Eye (tissue), 1 donor: ENCODE measurements around the gene EFCAB8.

ENCODE experiments used
- DNase-seq: peaks from one replicate; pipeline ENCODE4 v3.0.0-alpha.2; 2015

The EFCAB8 gene

DNA sequence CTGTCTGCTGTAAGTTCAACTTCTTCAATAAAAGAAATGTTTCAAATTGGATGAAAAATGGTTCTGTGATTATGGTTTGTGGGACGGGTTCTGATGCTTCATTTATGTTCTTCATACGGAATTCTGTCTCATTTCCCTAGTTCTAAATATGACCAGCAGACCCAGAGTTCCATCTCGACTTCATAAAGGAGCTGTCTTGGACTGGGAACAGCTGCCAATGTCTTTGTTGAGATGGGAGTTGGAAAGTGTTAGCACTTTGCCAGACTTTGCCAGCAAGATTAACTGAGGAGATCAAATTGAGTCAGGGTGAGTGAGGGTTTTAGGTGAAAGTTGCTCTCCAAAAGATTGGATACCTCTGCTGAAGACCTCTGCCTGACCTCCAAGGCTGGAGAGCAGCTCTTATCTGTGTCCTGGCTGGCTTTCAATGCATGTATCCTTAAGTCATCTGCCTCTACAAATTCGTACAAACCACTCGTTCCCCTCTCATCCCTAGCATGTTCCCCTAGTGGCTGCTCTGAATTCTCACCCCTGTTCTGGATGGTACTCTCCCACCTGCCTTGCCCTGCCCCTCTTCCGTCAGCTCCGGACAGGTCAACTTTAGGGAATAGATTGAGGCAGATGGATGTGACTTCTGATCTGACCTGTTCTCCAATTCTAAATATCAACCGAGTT is at the start of gene EFCAB8:
Gene EFCAB8 (plus strand): TSS at position 223 of the 672 bp plus-strand sequence. CDS start 4,870 bp downstream, outside the sequence.
- DNase-seq = no peak

GRCh38 chr20:32809907-32810306 is 48.8 kb upstream of the EFCAB8 start:
- DNase-seq = no peak

DNA sequence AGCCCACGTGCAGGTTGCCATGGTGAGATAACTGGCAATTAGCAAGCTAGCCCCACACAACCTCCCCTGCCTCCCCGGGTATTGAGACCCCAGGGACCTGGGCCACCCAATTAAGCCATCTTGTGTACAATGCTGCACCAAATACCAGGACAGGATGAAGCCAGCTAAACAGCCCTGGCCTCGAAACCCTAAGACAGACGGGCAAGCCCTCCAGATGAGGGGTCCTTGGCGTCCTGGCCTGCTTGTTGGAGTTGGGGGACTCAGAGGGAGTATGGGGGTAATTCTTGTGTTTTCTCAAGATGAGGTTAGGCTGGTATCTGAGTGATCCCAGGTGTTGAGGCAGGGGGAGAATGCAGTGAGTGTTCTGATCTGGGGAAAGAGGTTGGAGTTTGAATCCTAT is 47.8 kb upstream of the EFCAB8 start:
- no peak for DNase-seq

DNA sequence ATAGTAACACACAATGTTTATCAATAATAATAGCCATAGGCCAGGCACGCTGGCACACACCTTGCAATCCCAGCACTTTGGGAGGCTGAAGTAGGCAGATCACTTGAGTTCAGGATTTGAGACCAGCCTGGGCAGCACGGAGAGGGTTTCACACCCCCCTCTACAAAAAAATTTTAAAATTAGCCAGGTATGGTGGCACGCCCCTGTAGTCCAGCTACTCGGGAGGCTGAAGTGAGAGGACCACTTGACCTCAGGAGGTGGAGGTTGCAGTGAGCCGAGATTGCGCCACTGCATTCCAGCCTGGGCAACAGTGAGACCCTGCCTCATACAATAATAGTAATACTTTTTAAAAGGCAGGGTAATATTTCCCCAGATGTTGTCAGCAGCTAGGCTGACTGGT is 46.8 kb upstream of the EFCAB8 start:
- no peak for DNase-seq

DNA sequence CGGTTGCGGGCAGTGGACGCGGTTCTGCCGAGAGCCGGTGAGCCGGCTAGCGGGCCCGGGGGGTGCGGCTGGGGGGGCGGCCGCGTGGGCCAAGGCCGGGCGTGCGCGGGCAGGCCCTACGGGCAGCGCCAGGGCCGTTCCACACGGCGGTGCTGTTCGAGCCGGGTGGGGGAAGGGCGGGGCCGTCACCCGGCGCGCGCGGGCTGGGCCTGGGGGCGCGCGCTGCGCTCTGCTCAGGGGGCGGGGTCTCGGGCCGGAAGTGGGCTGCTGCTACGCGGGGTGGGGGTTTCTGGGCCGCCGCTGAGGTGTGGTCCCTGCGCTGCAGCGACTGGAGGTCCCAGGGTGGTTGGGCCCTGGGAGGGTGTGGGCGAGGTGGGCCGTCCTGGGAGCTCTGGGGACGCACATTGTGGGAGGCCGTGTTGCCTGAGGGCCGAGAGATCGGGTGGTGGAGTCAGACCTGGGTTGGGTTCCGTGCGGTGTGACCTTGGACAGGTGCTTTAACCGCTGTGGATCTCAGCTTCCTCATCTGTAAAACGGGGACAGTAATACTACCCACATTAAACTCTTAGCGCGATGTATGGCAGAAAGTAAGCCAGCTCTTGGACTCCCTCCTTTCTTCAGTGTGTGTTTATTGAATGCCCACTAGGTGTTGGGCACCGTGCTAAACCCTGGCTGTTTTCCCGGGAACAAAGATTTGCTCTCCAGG is 38.6 kb upstream of the EFCAB8 start:
- DNase-seq = peak; percentile 92

DNA sequence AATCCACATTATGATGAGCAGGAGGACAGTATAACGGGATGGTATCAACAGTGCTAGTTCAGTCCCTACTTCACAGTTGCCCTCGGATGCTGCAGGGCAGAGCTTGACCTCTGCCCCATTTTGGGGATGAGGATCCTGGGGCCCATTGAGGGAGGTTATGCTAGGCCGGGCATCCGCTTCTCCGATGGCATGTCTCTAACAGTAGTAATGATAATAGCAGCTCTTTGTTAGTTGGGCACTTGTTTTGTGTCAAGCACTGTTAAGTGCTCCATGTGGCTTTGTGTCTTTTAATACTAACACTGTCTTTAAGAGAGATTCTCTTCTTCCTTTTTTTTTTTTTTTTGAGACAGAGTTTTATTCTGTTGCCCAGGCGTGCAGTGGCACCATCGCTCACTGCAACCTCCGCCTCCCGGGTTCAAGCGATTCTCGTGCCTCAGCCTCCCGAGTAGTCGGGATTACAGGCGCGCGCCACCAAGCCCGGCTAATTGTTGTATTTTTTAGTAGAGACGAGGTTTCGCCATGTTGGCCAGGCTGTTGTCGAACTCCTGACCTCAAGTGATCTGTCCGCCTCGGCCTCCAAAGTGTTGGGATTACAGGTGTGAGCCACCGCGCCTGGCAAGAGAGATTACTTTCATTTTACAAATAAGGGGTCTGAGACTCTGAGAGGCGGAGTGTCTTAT is 37.9 kb upstream of the EFCAB8 start:
- DNase-seq = no peak

- DNase-seq = no peak
Observed at GRCh38 chr20:32822225-32822624, 36.5 kb upstream of the EFCAB8 start.

- DNase-seq = no peak
Observed at GRCh38 chr20:32823078-32823477, 35.6 kb upstream of the EFCAB8 start.

DNA sequence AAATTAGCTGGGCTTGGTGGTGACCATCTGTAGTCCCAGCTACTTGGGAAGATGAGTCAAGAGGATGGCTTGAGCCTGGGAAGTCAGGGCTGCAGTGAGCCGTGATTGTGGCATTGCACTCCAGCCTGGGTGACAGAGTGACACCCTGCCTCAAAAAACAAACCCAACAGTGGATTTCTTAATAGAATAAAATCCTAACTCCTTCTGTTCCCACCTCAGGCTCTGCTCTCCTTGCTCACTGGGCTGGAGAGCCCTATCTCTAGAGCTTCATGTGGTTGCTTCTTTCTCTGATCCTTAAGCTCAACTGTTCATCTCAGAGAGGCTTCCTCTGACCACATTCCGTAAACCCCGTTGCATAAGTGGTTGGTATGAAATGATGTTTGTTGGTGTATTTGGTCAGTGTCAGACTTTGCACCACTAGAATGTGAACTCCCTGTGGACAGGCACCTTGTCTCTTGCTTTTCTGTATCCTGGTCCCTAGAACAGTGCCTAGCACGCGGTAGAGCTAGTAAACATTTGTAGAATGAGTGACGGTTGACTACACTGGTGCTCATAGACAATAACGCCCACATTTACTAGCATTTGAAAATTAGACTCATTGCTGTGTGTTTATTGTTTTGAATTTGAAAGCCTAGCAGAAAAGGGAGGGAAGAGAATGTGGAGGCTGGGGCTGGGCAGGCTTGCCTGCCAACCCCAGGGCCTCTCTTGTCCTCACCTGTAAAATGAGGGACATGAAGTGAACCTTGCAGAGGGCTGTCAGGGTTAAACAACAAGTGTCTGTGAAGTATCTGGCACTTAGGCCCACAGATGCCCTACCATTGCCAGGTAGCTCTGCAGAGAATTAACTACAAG is 34.8 kb upstream of the EFCAB8 start:
- DNase-seq = no peak

GRCh38 chr20:32828029-32828680 is 30.6 kb upstream of the EFCAB8 start:
- DNase-seq = no peak

GRCh38 chr20:32829311-32830005 is 29.3 kb upstream of the EFCAB8 start:
- no peak for DNase-seq

- DNase-seq = no peak
Observed at GRCh38 chr20:32830437-32830836, 28.3 kb upstream of the EFCAB8 start.

- no peak for DNase-seq
Observed at GRCh38 chr20:32831982-32832381, 26.7 kb upstream of the EFCAB8 start.

GRCh38 chr20:32832664-32833063 is 26.1 kb upstream of the EFCAB8 start:
- no peak for DNase-seq

DNA sequence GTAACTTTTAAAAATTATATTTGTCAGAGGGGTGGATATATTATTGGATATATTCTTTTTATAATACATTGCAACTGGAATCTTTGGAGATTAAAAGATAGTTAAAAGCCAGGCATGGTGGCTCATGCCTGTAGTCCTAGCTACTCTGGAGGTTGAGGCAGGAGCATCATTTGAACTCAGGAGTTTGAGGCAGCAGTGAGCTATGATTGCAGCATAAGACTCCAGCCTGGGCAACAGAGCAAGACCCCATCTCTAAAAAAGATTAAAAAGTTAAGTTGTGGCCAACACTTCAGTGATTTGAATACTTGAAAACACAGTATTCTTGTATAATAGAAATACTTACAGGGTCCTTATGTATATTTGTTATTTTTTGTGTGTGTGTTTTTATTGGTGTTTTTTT is 23.8 kb upstream of the EFCAB8 start:
- no peak for DNase-seq

DNA sequence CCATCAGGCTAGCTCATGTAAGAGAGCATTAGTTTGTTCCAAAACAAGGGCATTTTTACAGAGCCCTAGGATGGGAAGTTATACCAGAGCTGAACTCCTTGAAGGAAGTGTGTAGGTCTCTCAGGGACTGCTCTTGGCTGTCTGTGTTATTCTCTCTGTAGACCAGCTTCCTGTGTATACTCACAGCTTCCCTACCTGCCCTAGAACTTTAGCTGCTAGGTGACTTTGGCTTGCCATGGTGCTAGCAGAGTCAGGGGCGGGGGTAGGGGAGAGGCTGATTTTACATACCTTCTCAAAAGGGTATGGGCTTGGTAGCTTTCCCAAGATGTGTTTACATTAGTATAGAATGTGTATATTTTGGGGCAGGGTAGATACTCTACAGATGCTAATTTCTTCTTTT is 21.6 kb upstream of the EFCAB8 start:
- no peak for DNase-seq

DNA sequence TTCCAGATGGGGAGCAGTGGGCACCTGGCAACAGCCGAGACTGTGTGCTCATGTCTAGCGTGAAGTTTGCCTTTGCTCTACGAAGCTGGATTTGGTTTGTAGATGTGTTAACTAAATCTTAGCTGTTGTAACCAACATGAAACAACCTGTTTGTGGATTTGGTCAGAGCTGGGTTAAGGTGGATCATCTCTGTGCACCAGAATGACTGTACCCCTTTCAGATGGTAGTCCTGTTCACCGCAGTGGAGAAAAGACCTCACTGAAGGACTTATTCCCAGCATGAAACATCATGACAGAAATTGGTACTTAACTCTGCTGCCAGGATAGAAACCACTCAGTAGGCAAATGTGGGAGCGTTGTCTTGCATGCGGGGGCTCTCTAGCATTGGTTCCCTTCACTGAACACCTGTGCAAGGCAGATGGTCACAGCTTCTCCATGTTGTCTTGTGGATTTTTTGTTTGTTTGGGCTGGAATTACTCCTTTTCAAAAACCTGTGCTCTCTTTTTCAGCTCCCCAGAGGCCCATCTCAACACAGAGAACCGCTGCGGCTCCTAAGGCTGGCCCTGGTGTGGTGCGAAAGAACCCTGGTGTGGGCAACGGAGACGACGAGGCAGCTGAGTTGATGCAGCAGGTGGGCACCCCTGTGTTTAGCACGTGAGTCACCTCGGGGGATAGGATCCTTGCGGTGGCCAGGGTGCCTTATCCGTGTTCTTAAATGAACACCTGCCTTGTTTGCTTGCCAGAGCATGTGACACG is 19.3 kb upstream of the EFCAB8 start:
- no peak for DNase-seq

- DNase-seq = no peak
Observed at GRCh38 chr20:32839982-32840285, 18.8 kb upstream of the EFCAB8 start.

DNA sequence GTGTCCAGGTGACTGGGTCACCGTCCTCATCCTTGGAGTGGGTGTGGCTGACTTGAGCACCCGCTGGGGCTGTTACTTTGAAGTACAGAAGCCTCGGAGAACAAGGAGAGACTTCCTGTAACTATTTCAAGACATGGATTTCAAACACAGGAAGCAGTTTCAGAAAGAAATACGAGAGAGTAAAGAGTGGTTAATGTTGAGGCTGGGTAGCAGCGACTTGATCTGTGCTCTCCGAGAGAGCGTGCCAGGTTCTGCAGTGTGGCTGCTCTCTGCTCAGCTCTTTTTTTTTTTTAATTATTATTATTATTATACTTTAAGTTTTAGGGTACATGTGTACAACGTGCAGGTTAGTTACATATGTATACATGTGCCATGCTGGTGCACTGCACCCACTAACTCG is 17.5 kb upstream of the EFCAB8 start:
- no peak for DNase-seq

DNA sequence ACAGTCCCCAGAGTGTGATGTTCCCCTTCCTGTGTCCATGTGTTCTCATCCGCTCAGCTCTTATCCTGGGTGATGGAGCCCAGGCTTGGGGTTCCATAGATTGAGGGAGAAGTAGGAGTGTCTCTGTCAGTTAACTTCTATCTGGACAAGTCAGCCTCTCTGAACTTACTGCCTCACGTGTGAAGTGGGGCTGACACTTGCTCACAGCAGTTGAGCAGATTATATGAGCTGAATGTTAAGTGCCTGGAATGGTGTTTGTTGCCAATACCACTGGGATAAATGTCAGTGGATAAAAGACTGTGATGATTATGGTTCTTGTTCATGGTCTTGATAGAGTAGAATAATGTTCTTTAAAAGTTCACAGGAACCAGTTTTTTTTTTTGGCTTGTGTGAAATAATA is 17.1 kb upstream of the EFCAB8 start:
- DNase-seq = no peak
